Putamen (tissue), 1 donor: ENCODE data around the gene KLHDC9.

ENCODE experiments used
- DNase-seq: peaks from one replicate; pipeline ENCODE4 v3.0.0-alpha.2; 2016; ENCODE audit warnings: low spot score

The KLHDC9 gene

DNA sequence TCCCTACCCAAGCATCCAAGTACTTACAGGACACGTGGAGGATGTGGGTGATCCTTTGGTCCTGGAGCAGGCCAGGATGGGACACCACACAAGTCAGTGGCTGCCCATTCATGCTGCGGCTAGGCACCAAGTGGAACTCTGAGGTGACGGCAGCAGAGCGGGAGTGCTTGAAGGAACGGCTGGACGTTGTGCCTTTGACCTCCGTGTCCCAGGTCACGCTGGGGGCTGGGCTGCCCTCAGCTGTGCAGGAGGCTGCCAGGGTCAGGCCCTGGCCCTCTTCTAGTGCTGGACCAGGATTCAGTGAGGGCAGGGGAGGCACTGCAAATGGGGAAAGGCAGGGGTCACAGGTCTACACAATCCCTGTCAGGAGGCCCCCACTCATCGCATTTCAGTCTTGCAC lies 20.7 kb upstream of the KLHDC9 start:
- no peak for DNase-seq

DNA sequence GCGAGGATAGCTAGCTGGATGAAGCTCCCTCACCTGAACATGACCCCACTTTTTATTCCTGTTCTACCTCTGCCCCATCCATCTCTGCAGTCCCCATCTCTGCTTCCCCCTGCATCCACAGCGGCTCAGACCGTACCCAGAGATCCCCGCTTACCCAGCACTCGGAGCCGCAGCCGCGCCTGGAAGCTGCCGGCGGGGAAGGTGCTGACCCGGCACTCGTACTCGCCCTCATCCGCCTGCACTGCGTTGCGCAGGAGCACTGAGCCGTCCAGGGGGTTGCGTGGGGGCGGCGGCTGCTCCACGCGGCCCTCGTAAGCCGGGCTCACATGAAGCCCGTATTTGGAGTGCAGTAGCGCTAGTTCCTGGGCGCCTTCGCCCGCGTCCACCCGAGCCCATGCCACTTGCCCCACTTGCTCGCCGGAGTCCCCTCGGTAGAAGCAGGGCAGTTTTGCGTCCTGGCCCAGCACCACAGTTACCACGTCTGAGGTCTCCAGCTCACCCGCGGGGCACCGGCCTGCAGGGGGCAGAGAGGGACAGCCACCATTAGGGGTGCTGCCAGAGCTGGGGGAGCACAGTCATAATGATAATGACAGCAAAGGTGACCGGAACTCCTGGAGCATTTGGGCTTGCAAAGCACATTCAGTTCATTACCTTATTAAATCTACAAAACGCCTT lies 18.6 kb upstream of the KLHDC9 start:
- no peak for DNase-seq

DNA sequence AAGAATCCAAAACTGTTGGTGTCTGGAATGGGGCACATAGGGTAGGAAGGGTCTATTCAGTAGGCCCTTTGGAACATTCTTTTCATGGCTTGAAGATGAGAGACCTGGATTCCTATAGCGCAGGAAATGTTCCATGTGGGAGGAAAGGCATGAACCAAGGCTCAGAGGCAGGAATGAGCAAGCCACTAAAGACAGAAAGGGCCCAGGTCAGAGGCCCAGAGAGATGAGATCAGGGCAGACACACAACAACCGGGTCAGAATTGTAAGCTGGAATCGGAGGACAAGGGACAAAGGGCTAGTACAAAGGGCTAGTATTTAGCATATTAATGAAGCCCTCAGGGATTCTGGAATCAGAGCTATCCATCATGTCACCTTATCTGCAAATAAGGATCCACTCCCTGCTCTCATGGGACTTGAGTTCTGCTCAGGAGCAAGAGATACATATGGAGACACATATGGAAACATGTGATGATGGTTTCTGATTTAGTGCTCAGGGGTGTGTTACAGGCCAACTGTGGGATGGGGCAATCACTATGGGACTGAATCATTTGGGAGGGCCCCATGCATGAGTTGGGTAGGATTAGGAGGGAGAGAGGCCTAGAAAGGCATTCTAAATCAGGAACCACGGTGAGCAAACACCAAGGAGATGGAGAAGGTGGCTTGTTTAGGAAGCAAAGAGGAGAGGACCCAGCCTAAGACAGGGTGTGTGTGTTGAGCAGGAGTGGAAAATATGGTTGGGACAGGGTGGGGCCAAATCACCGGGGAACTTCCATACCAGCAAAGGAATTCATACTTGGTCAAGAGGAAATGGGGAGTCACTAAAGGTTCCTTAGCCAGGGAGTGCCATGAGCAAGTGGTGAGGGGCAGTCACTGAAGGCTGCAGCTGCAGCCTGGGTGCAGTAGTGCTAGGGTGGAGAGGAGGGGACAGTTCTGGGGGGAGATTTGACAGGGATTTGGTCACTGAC lies 17.4 kb upstream of the KLHDC9 start:
- no peak for DNase-seq

DNA sequence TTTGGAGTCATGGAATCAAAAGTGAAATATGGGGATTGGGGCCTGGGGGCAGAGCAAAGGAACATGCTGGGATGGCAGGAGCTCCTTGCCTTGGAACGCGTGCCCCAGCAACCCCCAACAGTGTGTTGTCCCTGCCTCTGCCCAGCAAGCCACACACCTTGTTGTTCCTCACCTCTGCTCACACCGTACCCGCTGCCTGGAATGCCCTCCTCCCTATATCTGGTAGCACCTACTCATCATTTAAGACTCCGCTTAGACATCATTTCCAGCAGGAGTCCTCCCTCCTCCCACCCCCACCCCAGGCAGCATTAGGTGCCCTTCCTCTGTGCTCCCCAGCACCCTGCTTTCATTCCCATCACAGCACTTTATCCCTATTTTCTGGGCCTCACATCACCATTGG lies 16.6 kb upstream of the KLHDC9 start:
- no peak for DNase-seq

DNA sequence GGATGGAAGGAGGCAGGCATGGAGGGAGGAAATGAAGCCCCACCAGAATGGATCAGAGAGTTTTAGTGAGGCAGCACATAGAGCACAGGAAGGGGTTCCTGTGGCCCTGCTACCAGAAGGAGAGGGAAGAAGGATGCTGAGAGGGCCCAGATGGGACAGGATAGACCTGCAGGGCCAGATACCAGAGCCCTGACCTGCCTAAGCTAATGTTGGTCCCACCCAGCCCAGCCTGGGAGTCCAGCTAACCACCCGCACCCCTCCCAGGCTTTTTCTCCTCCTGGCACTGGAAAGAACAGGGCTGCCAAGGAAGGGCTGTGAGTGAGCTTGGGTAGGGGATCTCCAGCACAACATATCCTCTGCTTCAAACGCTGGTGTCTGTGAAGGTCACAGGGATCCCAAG lies 15.7 kb upstream of the KLHDC9 start:
- DNase-seq, result no peak

DNA sequence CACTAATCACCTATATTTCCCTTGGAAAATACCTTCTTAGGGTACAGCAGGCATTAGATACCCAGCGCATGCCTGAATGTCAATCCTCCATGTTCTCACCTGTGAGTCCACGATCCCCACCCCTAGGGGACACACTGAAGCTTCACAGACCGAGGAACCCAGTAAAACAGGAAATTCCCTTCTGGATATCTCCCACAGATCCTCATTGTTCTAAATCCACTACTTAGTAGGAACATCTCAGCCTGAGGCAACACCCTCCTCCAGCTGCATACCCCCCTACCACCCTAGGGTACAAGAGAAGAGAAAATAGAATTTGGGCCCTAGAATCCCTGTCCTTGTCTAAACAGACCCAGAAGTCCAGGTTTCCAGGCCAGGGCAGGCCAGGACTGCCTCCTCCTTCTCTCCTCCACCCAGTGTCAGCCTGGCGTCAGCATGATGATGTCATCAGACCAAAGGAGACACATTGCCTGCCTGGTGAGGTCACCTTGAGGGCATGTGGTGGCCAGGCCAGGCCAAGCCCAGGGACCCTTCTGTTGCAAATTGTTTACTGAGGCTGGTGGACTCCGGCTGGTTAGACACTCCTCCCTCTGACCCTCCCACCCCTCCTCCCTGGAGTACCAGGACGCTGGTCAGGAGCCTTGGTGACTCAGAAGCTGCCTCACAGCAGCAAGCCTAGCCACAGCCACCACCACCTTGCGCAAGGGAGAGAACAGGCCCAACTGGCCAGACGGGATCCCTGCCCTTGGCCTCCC lies 15.0 kb upstream of the KLHDC9 start:
- DNase-seq, result no peak

DNA sequence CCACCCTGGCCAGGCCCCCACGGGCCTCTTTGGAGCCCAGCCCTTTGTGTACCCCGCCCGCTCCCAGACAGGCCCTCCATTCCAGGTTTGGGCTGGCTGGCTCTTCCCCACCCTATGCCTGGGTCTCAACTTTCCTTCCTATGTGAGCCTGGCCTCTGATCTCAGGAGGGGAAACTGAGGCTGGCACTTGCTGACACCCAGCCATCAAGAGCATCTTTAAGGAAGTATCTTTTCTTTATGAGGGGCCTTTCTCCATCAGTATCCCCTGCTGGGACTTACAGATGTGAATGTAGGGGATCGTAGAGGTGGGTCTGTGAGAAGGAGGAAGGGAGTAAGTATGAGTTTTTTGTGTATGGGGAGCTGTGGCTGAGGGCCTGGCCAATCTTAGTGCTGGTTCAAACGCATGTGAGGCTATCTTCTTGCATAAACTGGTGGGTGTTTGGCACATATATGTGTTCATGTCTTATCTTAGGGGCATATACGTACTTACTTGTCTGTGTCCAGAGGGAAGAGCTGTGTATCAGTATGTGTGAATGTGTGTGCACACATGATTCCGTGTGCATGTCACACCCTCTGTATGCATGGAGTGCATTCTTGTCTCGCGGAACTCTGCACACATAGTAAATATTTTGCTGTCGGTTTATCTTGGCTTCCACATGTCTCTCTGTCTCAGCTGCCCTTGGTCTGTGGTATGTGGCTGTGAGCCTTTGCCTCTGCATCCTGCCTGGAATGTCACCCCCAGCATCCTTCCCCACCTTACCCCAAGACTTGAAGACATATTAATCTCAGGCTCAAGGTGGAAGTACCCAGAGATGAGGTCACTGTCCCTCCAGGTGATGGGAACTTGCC lies 14.2 kb upstream of the KLHDC9 start:
- no peak for DNase-seq

DNA sequence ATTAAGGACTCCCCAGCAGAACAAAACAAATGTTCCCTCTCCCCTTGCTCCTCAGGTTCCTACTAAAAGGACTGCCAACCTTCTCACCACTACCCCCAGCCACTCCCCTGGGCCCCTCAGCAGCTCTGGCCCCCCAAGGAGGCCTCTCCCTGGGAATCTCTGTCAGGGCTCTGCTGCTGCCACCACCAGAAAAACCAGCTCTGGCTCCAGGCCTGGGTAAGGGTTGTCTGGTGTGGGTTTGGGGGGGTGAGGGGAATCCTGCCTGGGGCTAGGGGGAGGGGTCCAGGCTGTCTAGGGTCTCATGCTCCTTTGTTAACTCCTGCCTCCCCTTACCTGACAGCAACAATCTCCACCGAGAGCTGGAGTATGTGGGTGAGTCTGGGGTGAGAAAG lies 13.6 kb upstream of the KLHDC9 start:
- DNase-seq, result no peak

DNA sequence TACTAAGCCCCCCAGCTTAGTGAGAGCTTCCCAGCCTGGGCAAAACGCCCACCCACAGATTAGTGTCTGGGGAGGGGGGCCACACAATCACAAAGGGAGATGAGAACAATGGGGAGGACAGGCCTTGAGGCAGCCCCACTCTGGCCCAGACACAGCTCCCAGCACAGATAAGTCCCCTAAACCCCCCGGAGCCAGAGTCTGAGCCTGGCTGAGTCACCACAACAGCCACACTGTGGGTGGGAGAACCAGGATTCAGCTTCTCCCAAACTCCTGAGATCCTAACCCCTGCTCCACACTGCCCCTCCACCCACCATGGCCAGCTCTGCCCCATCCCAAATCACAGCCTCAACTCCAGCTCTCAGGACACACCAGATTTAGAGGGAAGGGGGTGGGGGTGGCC lies 13.0 kb upstream of the KLHDC9 start:
- DNase-seq, result no peak

DNA sequence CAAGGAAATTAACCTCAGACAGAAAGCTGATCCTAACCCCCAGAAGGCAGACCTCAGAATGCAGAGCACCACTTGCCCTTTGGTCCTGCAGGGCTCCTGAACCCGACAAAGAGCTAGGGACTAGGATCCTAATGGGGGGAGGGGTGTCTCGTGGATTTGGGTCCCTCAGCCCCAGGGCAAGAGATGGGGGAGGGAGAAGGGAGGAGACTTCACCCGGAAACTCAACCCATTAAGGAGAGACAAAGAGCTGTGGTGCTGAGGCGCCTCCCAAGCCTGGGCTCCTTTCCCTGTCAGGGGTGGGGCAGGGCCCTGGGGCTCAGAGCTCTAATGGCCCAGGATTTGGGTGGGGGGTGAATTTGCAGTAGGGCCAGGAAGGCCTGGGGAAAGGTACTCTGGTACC lies 11.7 kb upstream of the KLHDC9 start:
- no peak for DNase-seq

DNA sequence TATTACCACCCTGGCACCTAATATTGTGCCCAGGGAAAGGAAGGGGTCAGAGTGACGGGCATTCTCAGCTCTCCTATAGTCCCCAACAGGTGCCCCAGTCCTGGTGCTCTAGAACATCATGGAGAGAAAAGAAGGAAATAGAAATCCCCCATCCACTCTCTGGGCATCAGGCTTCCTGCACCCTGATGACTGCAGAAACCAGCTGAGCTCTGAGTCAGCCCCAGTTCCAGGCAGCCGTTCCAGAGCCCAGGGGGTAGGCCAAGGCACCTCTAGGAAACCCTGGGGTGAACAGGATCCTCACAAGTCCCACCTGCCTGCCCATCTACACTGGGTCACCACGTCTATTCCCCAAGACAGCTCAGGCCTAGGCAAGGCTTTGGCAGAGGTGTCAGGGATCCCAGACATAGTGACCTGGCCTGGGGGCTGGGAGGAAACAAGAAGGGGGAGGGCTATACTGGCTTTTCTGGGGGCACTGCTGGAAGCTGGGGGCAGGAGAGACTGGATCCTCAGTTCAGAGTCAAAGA lies 9.5 kb upstream of the KLHDC9 start:
- no peak for DNase-seq

DNA sequence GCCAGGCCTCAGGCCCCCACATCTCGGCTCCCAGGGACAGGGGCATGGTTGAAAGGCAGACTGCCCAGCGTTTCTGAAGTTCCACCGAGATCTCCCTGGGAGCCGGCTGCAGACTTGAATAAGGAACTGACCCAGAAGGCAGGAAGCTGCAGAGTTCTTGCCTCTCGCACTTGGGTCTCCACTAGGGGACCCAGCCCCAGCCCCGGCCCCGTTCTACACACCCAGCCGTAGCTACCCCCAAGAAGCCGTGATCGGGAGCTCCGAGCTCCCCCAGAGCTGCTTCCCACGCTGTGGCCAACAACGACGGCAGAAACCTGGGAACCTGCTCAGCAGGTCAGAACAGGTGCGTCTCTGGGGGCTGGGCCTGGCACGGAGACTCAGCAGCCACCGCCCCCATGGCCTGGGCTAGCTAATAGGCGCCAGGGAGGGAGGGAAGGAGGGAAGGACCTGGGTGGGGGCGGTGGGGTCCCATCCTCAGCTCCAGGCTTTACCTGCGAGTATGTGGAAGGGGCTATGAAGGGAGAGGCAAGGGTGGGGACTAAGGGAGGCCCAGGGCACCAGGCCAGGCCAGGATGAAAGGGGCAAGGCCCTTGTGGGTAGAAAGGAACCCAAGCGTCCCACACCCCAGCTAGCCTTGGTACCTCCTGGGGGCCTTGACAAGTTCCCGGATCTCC lies 8.8 kb upstream of the KLHDC9 start, which contains the start of gene NECTIN4:
Gene NECTIN4 (minus strand): TSS at position 308 of the 674 bp plus-strand sequence. CDS start 262 bp downstream, at position 46.
- no peak for DNase-seq

DNA sequence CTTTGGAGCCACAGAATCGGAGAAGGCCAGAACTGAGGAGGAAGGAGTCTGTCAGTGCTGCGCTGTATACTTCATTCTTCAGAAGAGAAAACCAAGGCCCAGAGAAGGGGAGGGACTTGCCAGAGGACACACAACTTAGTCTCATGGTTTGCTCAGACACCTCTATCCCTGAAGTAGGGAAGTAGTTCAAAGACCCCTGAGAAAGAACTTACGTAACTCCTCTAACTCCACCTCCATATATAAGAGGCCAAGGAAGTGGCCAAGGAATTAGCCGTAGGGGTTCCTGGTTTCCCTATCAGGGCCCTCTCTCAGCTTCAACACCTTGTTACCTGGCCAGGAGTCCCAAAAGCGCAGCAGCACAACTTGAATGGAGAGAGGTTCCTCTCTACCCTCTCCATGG lies 8.2 kb upstream of the KLHDC9 start:
- DNase-seq, result no peak

DNA sequence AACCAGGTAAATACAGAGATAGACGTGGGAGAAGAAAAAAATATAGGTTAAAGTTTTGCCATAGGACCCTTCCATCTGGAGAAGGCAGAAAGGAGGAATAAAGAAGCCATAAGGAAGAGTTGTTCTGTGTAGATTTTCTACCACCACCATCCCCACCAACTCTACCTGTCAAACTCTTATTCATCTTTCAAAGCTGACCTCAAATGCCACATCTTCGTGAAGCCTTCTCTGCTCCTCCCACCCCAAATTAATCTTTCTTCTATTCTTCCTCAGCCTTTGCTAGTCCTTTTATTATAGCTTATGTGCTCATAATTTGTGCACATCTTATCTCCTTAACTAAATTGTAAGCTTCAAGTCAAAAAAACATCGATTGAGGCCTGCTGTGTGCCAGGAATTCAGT lies 7.5 kb upstream of the KLHDC9 start:
- no peak for DNase-seq

DNA sequence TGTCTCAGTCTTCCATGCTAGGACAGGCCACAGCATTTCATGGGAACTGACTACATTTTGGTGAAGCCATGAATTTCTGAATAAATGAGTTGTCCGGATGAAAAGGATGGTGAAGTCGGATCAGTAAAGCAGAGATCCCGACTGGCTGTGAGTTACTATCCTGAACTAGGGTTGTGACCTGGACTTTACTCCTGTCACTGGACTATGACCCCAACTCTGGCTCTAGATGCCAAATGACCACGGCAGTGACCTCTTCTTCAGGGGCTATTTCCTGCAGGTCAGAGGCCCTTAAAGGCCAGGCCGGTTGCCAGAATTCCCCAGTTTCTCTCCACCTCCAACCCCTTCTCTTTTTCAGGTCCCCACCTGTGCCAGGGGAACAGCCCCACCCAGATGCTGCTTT lies 7.1 kb upstream of the KLHDC9 start:
- no peak for DNase-seq

DNA sequence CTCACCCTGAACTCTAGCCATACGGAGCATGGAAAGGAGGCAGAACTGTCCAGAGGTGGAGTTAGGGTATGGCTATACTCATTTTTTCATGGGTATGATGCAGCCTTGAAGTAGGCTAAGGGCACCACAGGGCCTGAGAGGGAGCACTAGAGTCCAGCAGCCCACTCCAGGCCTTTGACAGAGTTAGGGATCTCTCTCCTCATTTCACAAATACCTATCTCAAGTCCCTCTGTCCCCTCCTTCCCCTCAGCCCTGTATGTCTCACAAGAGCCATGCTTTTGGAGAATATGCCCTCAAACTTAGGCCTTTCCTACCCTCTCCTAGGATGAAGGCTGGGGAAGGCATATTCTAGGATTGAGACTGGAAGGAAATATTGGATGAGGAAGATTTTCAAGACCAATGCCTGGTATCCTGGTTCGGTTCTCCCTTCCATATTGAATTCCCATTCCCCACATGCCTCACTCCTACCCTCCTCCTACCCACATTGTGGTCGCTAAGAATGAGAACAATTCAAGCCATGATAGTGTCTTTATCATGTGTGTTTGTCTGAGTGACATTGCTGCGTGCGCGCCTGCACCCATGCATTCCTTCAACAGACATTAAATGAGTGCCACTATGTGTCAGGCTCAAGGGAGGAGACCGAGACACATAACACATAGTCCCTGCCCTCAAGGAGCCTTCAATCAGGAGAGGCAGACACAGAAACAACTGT lies 6.2 kb upstream of the KLHDC9 start:
- DNase-seq, result no peak

DNA sequence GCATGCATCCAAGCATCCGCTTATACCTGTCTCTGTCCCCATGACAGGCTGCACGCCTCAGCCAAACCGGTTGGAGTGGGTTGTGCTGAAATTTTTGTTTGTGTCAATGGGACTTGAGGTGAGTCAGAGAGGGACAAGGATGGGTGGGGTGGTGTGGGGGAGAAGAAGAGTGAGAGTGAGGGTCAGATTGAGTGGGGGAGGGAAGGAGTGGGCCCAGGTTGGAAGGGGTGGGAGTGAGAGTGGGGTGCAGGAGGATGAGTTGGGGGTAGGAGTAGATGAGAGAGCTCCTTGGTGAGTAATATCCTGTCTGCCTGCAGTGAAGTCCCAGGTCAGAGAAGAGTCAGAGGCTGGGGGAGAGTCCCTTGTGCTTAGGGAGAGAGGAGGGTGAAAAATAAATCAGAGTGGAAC lies 5.5 kb upstream of the KLHDC9 start:
- no peak for DNase-seq

DNA sequence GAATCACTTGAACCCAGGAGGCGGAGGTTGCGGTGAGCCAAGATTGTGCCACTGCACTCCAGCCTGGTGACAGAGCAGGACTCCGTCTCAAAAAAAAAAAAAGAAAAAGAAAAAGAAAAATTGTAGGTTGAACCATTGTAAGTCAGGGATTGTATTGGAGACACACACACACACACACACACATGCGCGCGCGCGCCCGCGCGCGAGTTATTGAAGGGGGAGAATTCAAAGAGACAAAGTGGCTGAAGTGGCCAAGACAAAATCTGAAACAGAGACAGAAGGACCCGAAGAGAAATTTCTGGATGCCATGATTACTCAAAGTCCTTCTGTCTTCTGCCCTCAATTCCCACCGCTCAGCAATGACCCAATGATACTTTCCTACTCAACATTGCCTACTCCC lies 3.7 kb upstream of the KLHDC9 start:
- no peak for DNase-seq

DNA sequence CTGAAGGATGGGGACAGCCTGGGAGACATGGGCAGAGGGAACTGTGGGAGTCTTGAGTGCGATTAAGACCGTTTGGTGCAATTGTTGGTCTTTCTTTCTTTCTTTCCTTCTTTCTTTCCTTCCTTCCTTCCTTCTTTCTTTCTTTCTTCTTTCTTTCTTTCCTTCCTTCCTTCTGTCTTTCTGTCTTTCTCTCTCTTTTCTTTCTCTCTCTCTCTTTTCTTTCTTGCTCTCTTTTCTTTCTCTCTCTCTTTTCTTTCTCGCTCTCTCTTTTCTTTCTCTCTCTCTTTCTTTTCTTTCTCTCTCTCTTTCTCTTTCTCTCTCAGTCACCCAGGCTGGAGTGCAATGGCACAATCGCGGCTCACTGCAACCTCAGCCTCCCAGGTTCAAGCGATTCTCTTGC lies 2.9 kb upstream of the KLHDC9 start:
- no peak for DNase-seq

DNA sequence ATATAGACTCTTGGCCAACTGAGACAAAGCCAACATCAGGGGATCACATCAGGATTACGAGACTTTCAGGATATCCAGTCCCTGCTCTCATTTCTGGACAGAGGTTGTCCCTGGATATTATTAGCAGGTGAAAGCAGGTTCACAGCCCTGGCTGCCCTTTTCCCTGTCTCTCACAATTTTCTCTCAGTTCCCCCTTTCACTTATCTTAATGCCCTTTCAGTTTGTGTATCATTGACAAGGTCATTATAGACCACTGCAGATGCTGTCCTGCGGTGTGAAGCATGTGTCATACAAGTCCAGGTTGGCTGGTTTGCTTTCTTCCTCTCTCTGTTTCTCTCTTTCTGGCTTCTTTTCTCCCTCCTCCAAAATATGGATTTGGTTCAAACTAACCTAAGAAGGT lies 2.1 kb upstream of the KLHDC9 start:
- no peak for DNase-seq
